Epithelial cell of proximal tubule (primary cell): ENCODE results near the gene MAPK8. TPM values are rescaled to one million over a fixed set of nuclear protein-coding genes. Genes with fewer than 3 reads are reported as not detected.

Source experiments
- DNase-seq: peaks from one replicate; pipeline ENCODE4 v3.0.0-alpha.2; 2011; ENCODE audit warnings: low read depth
- H3K4me3 ChIP-seq: 2 replicates; pipeline ENCODE4 v1.5.1; 2011; ENCODE audit warnings: low read depth, mild to moderate bottlenecking, low read length
- CTCF ChIP-seq: conservative IDR thresholded peaks from 2 replicates; pipeline ENCODE4 v1.5.1; 2012; ENCODE audit warnings: low read depth, mild to moderate bottlenecking, low read length
- total RNA-seq: library from RNA; depleted of rRNA; stranded (reverse); fragments of >200 nt; gene quantifications from 2 replicates; pipeline ENCODE4 v1.2.3, GENCODE V29; 2015

Gene MAPK8
- total RNA-seq, 1 donor from 2014 or later = 59.4 TPM

GRCh38 chr10:48290286-48290685 lies 16.2 kb upstream of the MAPK8 start:
- TF ChIP-seq CTCF = no peak
- DNase-seq = no peak

GRCh38 chr10:48291190-48291589 lies 15.3 kb upstream of the MAPK8 start:
- no peak for DNase-seq
- no peak overlapping the region for H3K4me3 ChIP-seq
- TF ChIP-seq CTCF = no peak

More at GRCh38 chr10:48290286-48290685, 16.2 kb upstream of the MAPK8 start:
- H3K4me3 ChIP-seq = no peak overlapping the region

- DNase-seq = no peak
- no peak overlapping the region for H3K4me3 ChIP-seq
- no peak for TF ChIP-seq CTCF
Observed at GRCh38 chr10:48292616-48293015, 13.9 kb upstream of the MAPK8 start.

- DNase-seq = no peak
- TF ChIP-seq CTCF = no peak
- H3K4me3 ChIP-seq = no peak overlapping the region
Observed at GRCh38 chr10:48294431-48294830, 12.0 kb upstream of the MAPK8 start.

- no peak for TF ChIP-seq CTCF
- no peak for DNase-seq
- no peak overlapping the region for H3K4me3 ChIP-seq
Observed at GRCh38 chr10:48296576-48297098, 9.8 kb upstream of the MAPK8 start.

- no peak for TF ChIP-seq CTCF
- no peak overlapping the region for H3K4me3 ChIP-seq
- no peak for DNase-seq
Observed at GRCh38 chr10:48299066-48299465, 7.4 kb upstream of the MAPK8 start.

- TF ChIP-seq CTCF = no peak
- no peak for DNase-seq
- H3K4me3 ChIP-seq = no peak overlapping the region
Observed at GRCh38 chr10:48299692-48300091, 6.8 kb upstream of the MAPK8 start.
